Astrocyte of the spinal cord (primary cell): ENCODE data around the gene PEX11A.

Source experiments
- DNase-seq: peaks from one replicate; pipeline ENCODE4 v3.0.0; 2011; ENCODE audit warnings: low read depth, low spot score
- H3K4me3 ChIP-seq: 2 replicates; pipeline ENCODE4 v1.5.1; 2011; ENCODE audit warnings: low read depth, mild to moderate bottlenecking, low read length, moderate library complexity
- CTCF ChIP-seq: IDR thresholded peaks from 2 replicates; pipeline ENCODE4 v1.5.1; 2012; ENCODE audit warnings: low read depth, mild to moderate bottlenecking, low read length, inconsistent platforms
- in situ Hi-C: cut with HindIII; loops from 2 replicates; pipeline ENCODE4 v1.10.0; 2017; ENCODE audit warnings: low sequenced_read_pairs

Gene PEX11A

GRCh38 chr15:89653578-89653977 lies 37.0 kb downstream of the PEX11A start:
- in situ Hi-C loops: no loop called here
- TF ChIP-seq CTCF: no peak
- H3K4me3 ChIP-seq: no peak overlapping the region

GRCh38 chr15:89652666-89653065 lies 37.9 kb downstream of the PEX11A start:
- DNase-seq: no peak
- in situ Hi-C loops: no loop called here
- no peak for TF ChIP-seq CTCF
- no peak overlapping the region for H3K4me3 ChIP-seq

More at GRCh38 chr15:89653578-89653977, 37.0 kb downstream of the PEX11A start:
- no peak for DNase-seq

- H3K4me3 ChIP-seq: no peak overlapping the region
- no peak for TF ChIP-seq CTCF
- DNase-seq: no peak
- in situ Hi-C loops: no loop called here
Measured at GRCh38 chr15:89652131-89652530, 38.4 kb downstream of the PEX11A start.

GRCh38 chr15:89649716-89650115 lies 40.8 kb downstream of the PEX11A start:
- no peak for TF ChIP-seq CTCF
- in situ Hi-C loops: no loop called here

GRCh38 chr15:89649013-89649625 lies 41.4 kb downstream of the PEX11A start:
- TF ChIP-seq CTCF: no peak
- no peak overlapping the region for H3K4me3 ChIP-seq
- in situ Hi-C loops: no loop called here
- no peak for DNase-seq

More at GRCh38 chr15:89649716-89650115, 40.8 kb downstream of the PEX11A start:
- no peak overlapping the region for H3K4me3 ChIP-seq
- no peak for DNase-seq

- in situ Hi-C loops: no loop called here
- no peak for DNase-seq
- no peak overlapping the region for H3K4me3 ChIP-seq
- no peak for TF ChIP-seq CTCF
Measured at GRCh38 chr15:89648106-89649012, 42.2 kb downstream of the PEX11A start.
